NOMO-1 treated with dmso at 0.1 percent for 144 hours (cell line): ENCODE data around the gene PIK3AP1.
"Not testable (repeated sequence)": the region's sequence is repeated elsewhere in the genome, so short reads cannot be mapped to it uniquely, and the experiment has no call there.

ENCODE experiments used
- DNase-seq: peaks from one replicate; lab custom pipeline; 2025; ENCODE audit not compliant: unreplicated experiment; lab: John Stamatoyannopoulos, UW

Gene PIK3AP1

GRCh38 chr10:96720422-96721206, at the start of gene PIK3AP1:
Gene PIK3AP1 (minus strand): TSS chr10:96720514. CDS start chr10:96720394, 120 bp downstream.
- peak; percentile 43 for DNase-seq

GRCh38 chr10:96768136-96768535, 47.8 kb upstream of the PIK3AP1 start:
- no peak for DNase-seq

- peak; percentile 12 for DNase-seq
Measured at GRCh38 chr10:96767611-96768010, 47.3 kb upstream of the PIK3AP1 start.

GRCh38 chr10:96765406-96766240, 45.3 kb upstream of the PIK3AP1 start:
- DNase-seq = peak; percentile 12

GRCh38 chr10:96764425-96765060, 44.2 kb upstream of the PIK3AP1 start:
- DNase-seq = peak; percentile 4

GRCh38 chr10:96758423-96758822, 38.1 kb upstream of the PIK3AP1 start:
- DNase-seq = peak; percentile 44

- no peak for DNase-seq
Measured at GRCh38 chr10:96756111-96756903, 36.0 kb upstream of the PIK3AP1 start.

- no peak for DNase-seq
Measured at GRCh38 chr10:96753956-96754355, 33.6 kb upstream of the PIK3AP1 start.

GRCh38 chr10:96752375-96752774, 32.1 kb upstream of the PIK3AP1 start:
- DNase-seq = no peak

- not testable (repeated sequence) for DNase-seq
Measured at GRCh38 chr10:96750316-96750715, 30.0 kb upstream of the PIK3AP1 start.

GRCh38 chr10:96747734-96748550, 27.6 kb upstream of the PIK3AP1 start:
- DNase-seq = peak; percentile 77

- DNase-seq = no peak
Measured at GRCh38 chr10:96746503-96746902, 26.2 kb upstream of the PIK3AP1 start.

GRCh38 chr10:96745950-96746349, 25.6 kb upstream of the PIK3AP1 start:
- DNase-seq = no peak

- DNase-seq = no peak
Measured at GRCh38 chr10:96743988-96744585, 23.8 kb upstream of the PIK3AP1 start.

GRCh38 chr10:96741557-96741956, 21.2 kb upstream of the PIK3AP1 start:
- DNase-seq = not testable (repeated sequence)

GRCh38 chr10:96740579-96741281, 20.4 kb upstream of the PIK3AP1 start:
- peak; percentile 86 for DNase-seq

GRCh38 chr10:96740141-96740540, 19.8 kb upstream of the PIK3AP1 start:
- no peak for DNase-seq

- peak; percentile 31 for DNase-seq
Measured at GRCh38 chr10:96737307-96737902, 17.1 kb upstream of the PIK3AP1 start.
